GM11168 (cell line): ENCODE results near the gene PLXNC1.

Source experiments
- in situ Hi-C: fragments of 300-500 bp; cut with MboI; formaldehyde crosslinking; loops from one replicate; pipeline ENCODE4 v1.12.0; 2022; ENCODE audit warnings: low sequenced_read_pairs; ENCODE audit not compliant: unreplicated experiment

The PLXNC1 gene

GRCh38 chr12:94198872-94199271, 50.5 kb downstream of the PLXNC1 start:
- in situ Hi-C loops = no loop called here

- in situ Hi-C loops = no loop called here
Measured at GRCh38 chr12:94200069-94200468, 51.7 kb downstream of the PLXNC1 start.

- in situ Hi-C loops = no loop called here
Measured at GRCh38 chr12:94200695-94201094, 52.3 kb downstream of the PLXNC1 start.

GRCh38 chr12:94202245-94203180, 54.1 kb downstream of the PLXNC1 start:
- in situ Hi-C loops = no loop called here

DNA sequence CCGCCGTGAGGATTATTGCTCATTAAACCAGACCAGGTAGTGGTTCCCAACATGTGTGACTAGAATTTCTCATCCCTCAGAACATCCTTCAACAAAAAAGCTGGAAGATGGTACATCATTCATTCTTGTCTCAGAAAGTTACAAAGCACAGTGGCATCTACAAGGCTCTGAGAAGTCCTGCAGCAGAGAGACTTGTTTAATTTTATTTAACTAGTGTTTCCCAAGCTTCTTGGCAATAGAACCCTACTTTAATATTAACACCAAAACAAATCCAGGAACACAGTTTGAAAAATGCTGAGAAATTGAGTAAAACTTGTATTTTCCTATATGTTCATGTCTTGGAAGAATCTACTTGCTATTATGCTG, 54.8 kb downstream of the PLXNC1 start:
- in situ Hi-C loops = no loop called here

GRCh38 chr12:94203796-94204195, 55.4 kb downstream of the PLXNC1 start:
- in situ Hi-C loops = no loop called here

DNA sequence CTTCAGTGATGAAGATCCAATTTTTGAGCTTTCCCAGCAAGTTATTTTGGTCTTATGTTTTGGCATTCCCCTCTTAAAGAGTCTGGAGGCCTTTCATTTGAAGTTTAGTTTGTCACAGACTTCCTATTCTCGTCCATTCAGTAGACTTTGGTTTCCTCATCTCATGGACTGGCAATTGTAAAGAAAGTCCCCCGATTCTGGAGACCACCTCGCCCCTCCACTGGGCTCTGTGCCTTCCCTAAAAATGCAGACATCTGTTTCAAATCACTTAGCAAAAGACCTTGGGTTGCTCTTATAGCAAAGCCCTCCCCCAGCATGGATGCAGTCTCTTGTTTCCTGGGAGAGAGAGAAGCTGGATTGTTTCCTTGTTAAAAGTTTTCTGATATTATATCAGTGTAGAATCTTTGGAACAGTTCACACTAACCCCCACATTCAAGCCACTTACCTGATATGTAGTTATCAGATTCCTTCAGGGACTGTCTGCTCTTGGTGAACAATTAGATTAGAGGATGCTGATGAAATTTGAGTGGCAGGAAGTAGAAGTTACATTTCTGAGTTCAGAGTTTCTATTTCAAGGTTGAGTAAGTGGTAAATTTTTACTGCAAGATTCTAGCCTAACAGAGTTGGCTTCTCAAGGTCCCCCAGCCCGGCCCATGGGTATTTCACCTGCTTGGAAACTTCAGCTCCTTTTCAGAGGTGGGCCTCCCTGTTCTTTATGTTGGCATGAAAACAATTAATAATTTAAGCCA, 56.3 kb downstream of the PLXNC1 start:
- in situ Hi-C loops = no loop called here

DNA sequence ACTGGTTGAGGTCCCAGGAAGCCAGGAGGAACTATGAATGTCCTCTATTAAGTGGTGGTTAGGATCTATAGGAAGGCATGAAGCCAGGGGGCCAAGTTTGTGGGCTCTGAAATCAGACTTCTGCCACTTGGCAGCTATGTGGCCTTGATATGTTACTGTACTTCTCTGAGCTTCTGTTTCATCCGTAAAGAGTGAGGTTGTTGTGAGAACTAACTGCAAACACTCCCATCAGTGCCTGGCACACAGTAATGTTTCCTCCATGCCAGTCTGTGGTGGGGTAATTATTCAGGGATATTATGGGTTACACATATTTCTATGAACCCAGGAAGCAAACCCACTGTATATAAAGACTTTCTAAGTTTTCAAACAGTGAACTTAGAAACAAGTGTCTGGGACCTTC, 57.4 kb downstream of the PLXNC1 start:
- in situ Hi-C loops = no loop called here

DNA sequence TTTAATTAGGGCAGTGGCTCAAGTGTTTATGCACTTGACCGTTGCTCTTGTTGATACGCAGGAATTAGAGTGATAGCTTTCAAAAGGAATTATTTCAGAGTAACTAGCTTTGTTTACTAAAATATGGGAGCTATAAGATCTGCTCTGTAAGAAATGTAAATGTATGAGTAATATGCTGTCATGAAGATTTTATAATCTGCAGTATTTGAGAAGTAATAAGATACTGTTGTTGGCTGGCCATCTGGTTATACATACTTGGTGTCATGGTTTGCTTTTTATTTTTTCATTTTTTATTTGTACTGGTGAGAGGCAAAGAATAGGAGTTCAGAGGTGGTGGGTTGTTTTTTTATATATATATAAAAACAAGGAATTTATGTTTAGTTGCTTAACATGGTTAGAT, 58.5 kb downstream of the PLXNC1 start:
- in situ Hi-C loops = no loop called here

- in situ Hi-C loops = no loop called here
Measured at GRCh38 chr12:94207467-94207848, 59.1 kb downstream of the PLXNC1 start.

GRCh38 chr12:94207849-94208621, 59.7 kb downstream of the PLXNC1 start:
- in situ Hi-C loops = no loop called here

GRCh38 chr12:94208622-94208966, 60.2 kb downstream of the PLXNC1 start:
- in situ Hi-C loops = no loop called here

DNA sequence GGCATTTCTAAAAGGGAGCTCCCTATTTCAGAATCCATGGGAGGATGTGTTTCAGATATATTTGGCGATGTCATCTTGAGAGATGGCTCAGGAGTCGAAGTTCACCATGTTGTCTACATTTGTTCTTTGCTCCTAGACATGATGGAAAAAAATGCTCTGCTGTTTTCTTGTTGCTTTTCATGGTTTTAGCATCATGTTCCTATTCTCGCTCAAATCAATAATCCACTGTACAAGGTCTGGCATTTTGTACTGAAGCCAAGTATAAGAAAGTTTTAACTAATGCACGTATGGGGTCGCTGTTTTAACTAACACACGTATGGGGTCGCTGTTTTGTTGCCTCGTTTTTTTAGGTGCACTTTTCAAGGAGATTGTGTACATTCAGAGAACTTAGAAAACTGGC, 60.9 kb downstream of the PLXNC1 start:
- in situ Hi-C loops = no loop called here

DNA sequence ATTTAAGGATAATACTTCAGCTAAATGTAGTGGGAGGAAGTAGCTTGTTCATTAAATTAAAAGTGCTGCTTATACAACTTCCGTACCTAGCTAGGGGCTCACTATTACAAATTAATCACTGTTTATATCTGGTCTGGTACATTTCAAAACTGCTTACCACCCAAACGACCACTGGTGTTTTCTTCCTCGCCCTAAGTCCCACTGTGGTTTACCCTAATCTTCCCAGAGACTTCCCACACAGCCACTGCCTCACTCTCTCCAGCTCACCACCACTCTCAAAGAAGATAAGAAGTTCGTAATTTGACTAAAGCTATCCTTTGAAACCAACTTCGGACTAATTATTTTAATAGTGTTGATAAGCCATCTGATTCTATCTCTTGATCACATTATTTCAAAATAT, 62.6 kb downstream of the PLXNC1 start:
- in situ Hi-C loops = no loop called here

DNA sequence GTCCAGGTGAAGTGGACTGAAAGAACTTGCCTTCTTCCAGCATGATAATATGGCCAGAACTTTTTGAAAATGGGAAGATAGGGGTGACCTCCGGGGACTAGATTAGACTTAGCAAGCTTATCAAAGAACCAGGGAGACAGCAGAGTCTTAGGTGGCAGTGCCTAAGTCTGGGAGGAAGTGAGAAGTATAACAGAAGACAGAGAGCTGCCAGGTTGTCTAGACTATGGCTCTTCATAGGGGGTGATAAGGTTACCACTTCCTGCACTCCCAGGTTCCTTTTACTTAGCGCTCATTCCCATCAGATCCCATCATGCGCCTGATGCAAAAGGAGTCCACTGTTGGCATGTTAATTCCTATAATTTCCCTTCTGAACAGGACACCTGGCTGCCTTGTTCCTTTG, 69.9 kb downstream of the PLXNC1 start:
- in situ Hi-C loops = loop anchor here (5.0 kb wide), 1 partner anchor 39 kb away; no protein-coding TSS in a partner anchor

- in situ Hi-C loops = loop anchor here (5.0 kb wide), 1 partner anchor 38 kb away; no protein-coding TSS in a partner anchor
Measured at GRCh38 chr12:94219622-94220302, 71.4 kb downstream of the PLXNC1 start.

DNA sequence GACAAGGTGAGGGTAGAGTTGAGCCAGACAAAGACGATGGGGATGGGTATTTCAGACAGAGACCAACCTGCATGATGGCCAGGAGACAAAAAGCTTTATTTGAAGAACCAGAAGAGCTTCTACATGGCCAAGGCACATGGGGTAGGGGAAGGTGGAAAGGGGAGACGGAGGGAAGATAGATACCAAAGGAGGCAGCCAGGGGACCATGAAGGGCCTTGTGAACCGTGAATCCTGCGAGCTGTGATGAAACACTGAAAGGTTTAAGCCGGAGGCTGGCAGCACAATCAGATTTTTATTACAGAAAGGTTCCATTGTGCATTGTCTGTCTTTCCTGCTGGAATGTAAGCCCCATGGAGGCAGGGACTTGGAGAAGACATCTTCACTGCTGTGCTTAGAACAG, 72.4 kb downstream of the PLXNC1 start:
- in situ Hi-C loops = no loop called here

GRCh38 chr12:94222351-94223084, 74.1 kb downstream of the PLXNC1 start:
- in situ Hi-C loops = no loop called here

- in situ Hi-C loops = no loop called here
Measured at GRCh38 chr12:94223842-94224241, 75.5 kb downstream of the PLXNC1 start.

DNA sequence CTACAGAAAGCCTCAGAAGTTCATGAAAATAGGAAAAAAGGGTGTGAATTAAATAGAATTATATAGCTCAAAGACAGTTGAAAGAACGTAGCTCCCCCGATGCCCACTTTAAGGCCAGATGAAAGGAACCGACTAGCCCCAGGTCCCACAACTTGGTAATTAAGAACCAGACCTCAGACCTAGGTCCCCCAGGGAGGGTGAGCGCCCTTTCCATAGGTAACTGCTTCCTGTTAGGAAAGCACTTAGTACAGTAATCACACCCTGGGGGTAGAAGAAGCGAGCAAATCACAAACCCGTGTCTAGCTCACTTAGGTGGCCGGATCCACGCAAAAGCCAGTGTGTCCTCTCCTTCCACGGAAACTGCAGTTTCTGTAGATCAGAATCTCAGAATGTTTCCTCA, 77.1 kb downstream of the PLXNC1 start:
- in situ Hi-C loops = no loop called here
